Measurements from ENCODE around the gene TMEM185B.
"Not testable (repeated sequence)": the region's sequence is repeated elsewhere in the genome, so short reads cannot be mapped to it uniquely, and the experiment has no call there.

TMEM185B gene

GRCh38 chr2:120223034-120223912 lies at the start of gene TMEM185B:
TMEM185B (minus strand) TSS chr2:120223400; CDS start chr2:120222976, 424 bp downstream.
- DNase-seq = peak; percentile 82

DNA sequence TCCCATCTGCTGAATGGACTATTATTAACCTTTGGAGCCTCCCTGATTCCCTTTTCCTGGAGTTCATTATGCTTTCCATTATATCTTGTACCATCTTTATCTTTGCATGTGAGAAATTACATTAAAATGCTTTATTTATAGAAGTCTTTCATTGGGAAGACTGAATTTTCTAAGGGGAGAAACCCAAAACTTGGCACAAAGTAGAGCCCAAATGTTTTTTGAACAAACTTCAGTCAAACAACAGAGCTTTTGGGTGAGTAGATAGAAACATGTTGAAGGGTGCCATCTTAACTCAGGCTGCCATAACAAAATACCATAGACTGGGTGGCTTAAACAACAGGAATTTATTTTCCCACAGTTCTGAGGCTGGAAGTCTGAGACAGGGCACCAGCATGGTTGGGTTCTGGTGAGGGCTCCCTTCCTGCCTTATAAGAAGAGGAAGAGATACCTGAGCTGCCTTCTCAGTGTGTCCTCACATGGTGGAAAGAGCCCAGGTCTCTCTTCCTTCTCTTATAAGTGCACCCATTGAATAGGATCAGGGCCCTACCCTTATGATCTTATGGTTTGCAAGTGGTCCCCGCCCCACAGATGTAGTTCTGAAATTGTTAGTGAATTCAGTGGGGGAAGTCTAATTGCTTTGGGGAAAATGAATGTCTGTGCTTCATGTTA lies 48.6 kb upstream of the TMEM185B start:
- no peak for DNase-seq

- no peak for DNase-seq
Measured at GRCh38 chr2:120269816-120270215, 46.6 kb upstream of the TMEM185B start.

DNA sequence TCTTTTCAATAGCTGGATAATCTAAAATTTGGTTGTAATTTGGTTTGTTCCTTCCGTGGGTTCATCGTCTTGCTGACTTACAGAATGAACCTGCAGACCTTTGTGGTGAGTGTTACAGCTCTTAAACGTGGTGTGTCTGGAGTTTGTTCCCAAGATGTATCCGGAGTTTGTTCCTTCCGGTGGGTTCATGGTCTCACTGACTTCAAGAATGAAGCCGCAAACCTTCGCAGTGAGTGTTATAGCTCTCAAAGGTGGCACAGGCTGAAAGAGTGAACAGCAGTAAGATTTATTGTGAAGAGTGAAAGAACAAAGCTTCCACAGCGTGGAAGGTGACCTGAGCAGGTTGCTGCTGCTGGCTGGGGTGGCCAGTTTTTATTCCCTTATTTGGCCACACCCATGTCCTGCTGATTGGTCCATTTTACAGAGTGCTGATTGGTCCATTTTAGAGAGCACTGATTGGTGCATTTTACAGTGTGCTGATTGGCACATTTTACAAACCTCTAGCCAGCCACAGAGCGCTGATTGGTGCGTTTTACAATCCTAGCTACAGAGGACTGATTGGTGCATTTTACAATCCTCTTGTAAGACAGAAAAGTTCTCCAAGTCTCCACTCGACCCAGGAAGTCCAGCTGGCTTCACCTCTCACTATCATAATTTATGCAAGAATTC lies 46.0 kb upstream of the TMEM185B start:
- DNase-seq = no peak

- no peak for DNase-seq
Measured at GRCh38 chr2:120267348-120267747, 44.1 kb upstream of the TMEM185B start.

DNA sequence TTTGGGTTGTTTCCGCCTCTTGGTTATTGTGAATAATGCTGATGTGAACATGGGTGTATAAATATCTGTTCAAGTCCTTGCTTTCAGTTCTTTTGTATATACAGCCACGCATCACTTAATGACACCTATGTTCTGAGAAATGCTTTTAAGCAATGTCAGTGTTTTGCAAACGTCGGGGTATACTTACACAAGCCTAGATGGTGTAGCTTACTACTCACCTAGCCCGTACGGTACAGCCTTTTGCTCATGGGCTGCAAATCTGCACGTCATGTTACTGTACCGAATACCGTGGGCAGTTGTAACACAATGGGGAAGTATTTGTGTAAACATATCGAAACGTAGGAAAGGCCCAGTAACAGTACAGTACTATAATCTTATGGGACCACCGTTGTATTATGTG lies 41.8 kb upstream of the TMEM185B start:
- DNase-seq = no peak

DNA sequence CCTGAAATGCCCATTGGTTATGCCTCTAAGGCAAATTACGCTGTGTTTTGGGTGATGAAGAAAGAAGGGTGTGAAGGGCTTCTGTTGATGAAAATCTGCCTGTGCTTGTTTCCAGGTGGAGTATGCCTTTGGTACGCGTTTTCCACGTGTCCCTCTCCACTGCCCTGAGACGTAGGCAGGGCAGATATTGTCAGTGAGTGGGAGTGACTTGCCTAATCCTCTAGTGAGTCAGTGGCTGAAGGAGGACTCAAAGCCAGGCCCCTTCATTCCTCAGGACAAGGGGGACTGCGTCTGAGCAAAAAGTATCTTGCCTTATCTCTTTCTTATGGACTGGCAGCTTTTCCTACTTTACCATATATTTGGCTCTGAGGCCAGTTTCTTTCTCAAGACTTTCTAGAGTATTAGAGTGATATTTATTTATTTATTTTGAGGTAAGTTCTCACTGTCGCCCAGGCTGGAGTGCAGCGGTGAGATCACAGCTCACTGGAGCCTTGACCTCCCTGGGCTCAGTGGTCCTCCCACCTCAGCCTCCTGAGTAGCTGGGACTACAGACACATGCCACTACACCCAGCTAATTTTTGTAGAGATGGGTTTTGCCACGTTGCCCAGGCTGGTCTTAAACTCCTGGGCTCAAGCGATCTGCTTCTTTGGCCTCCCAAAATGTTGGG lies 39.7 kb upstream of the TMEM185B start:
- DNase-seq = peak; percentile 20

- DNase-seq = no peak
Measured at GRCh38 chr2:120262150-120262549, 39.0 kb upstream of the TMEM185B start.

- DNase-seq = no peak
Measured at GRCh38 chr2:120261387-120262006, 38.3 kb upstream of the TMEM185B start.

DNA sequence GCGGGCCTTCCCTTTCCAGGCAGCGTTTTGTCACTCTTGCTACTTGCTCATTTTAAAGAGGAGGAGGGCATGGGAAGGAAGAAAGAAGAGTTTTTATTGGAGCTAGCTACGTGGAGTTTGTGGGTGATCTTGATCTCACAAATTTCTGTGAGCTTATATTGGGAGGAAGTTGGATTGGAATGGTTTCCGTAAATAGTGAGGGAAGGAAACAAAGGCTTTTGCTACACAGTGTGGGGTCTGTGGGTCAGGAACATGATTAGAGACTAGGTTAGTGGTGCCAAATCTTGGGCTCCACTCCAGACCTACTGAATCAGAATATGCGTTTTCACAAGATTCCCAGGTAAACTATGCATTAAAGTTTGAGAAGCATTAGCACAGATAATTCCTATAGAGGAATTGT lies 37.5 kb upstream of the TMEM185B start:
- no peak for DNase-seq

DNA sequence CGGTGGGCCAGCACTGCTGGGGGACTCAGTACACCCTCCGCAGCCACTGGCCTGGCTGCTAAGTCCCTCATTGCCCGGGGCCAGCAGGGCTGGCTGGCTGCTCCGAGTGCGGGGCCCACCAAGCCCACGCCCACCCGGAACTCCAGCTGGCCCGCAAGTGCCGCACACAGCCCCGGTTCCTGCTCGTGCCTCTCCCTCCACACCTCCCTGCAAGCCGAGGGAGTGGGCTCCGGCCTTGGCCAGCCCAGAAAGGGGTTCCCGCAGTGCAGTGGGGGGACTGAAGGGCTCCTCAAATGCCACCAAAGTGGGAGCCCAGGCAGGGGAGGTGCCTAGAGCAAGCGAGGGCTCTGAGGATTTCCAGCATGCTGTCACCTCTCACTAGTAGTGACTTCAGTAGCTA lies 36.7 kb upstream of the TMEM185B start:
- not testable (repeated sequence) for DNase-seq

DNA sequence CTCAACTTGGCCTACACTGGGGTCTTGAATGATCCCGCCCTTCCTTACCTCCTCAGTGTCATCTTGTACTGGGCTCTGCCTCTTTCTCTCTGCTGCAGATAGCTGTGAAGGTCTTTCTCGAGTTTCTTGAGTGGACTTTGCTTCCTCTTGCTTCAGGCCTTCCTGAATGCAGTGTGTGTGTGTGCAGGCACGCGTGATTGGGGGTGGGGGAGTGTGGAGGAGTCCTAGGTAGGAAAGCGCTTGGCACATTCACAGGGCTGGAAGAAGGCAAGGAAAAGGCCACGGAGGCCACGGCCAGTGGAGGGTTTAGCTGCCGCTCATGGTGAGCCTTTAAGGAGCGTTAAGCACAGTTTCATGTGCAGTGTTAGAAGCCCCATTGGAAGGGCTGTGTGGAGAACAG lies 35.0 kb upstream of the TMEM185B start:
- no peak for DNase-seq

GRCh38 chr2:120257522-120257921 lies 34.3 kb upstream of the TMEM185B start:
- peak; percentile 1 for DNase-seq

- DNase-seq = no peak
Measured at GRCh38 chr2:120256651-120257000, 33.4 kb upstream of the TMEM185B start.

DNA sequence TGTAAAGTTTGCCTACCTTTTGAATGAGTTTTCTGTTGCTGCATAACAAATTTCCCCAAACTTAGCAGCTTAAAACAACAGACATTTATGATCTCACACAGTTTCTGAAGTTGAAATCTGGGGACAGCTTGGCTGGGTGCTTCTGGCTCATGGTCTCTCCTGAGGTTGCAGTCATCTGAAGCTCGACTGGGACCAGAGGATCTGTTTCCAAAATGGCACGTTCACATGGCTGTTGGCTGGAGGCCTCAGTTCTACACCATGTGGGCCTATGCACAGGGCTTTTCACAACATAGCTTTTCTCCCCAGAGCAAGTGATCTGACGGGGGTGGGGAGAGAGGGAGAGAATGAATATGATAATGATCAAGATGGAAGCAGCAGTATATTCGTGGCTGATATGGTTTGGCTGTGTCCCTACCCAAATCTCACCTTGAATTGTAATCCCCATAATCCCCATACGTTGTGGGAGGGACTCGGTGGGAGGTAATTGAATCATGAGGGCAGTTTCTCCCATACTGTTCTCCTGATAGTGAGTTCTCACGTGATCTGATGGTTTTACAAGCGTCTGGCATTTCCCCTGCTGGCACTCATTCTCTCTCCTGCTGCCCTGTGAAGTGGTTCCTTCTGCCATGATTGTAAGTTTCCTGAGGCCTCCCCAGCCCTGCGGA lies 32.9 kb upstream of the TMEM185B start:
- DNase-seq = no peak

- no peak for DNase-seq
Measured at GRCh38 chr2:120255071-120255470, 31.9 kb upstream of the TMEM185B start.

DNA sequence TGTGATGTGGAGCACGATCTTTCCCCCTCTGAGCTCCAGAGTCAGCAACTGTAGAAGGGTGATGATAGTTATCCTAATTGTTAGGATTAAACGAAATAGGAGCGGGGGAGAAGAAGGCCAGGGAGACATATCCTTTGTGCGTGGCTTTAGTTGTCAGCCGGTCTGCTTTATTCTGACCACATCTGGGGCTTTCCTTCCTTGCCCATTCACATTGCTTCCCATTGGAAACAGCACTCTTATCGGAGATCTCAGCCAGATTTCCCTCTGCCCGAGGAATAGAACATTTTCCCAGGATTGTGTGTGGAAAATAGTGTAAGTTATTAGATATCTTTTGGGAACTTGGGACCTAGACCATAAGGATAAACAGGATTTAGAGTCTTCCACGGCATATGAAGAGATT lies 31.0 kb upstream of the TMEM185B start:
- DNase-seq = no peak

DNA sequence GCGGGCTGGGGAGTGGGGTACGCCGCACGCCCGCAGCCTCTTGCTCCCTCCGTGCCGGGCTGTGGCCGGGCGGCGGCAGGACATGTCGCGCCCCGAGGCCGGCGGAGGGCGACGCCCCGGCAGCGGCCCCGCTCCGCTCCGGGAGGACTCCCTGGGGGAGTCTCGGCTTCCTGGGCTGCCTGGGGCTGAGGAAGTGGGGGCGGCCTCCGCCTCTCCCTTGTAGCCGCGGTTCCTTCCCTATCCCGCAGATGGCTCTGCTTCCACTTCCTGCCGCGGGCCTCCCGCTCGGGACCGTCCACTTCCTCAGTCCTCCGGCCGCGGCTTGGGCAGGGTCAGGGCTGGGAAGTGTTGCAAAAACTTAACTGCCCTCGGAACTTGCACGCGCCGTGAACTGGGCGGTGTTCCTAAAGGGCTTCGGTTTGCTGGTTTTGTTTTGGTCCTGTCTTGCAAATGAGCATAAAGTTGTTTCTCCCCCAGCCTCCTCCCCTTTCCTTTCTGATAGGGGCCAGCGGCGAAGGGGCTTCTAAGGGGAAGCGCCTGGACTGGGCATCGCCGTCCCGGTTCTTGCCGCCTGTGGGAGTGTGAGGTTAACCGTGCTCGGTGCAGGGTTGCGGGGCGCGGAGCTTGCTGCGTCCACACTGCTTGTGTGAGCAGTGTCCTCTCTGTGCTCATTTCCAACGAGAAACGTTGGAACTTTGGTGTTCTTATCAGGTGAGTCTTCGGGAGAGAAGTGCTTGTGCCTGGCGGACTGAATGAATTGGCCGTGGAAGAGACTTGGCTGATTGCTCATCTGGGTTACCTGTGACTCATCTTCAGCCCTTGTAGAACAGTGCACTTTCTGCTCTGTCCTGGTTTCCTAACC lies 30.1 kb upstream of the TMEM185B start:
- DNase-seq = peak; percentile 64

- peak; percentile 95 for DNase-seq
Measured at GRCh38 chr2:120252225-120253020, 29.2 kb upstream of the TMEM185B start, which contains the start of gene RALB. RALB (plus strand) TSS chr2:120252852; CDS start chr2:120278665, 25,813 bp downstream.

DNA sequence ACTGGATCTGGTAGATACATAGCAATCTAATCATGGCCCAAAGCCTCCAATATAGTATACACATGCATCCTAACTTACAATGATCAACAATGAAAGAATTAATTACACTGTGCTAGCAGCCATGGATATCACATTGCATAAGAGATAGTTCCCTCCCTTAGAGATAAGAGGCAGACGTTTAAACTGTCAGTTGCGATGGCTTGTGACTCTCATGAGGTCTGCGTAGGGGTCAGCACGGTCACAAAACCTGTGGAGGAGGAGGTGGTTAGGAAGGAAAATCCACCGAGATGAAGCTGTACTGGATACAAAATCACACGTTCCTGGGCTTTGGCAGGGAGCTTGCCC lies 28.7 kb upstream of the TMEM185B start:
- DNase-seq = no peak
